Cardiac muscle cell (in vitro differentiated cells and primary cell): Measurements from ENCODE around the gene TBC1D3B. TPM values are rescaled to one million over a fixed set of nuclear protein-coding genes. Genes with fewer than 3 reads are reported as not detected.

ENCODE experiments used
- DNase-seq, 2 donors: peaks; one replicate each; pipeline versions ENCODE4 v3.0.0 to v3.0.0-alpha.2; 2010 to 2017; ENCODE audit warnings: low read depth in 1 of 2, low spot score in 1 of 2
- H3K27ac ChIP-seq: fragments of 200-600 bp; sonication (generic); 2 replicates; pipeline ENCODE4 v1.5.1; 2016
- H3K27me3 ChIP-seq: fragments of 200-600 bp; sonication (generic); 2 replicates; pipeline ENCODE4 v1.6.0; 2016; ENCODE audit warnings: control low read depth
- H3K36me3 ChIP-seq: fragments of 200-600 bp; sonication (generic); 2 replicates; pipeline ENCODE4 v1.5.1; 2016; ENCODE audit warnings: control low read depth
- H3K4me1 ChIP-seq: fragments of 200-600 bp; sonication (generic); 2 replicates; pipeline ENCODE4 v1.8.1; 2017; ENCODE audit warnings: low read depth, mild to moderate bottlenecking, mixed run types
- H3K4me3 ChIP-seq: fragments of 200-600 bp; sonication (generic); 2 replicates; pipeline ENCODE4 v1.5.1; 2016; ENCODE audit warnings: mild to moderate bottlenecking
- H3K9me3 ChIP-seq: fragments of 200-600 bp; sonication (generic); 2 replicates; pipeline ENCODE4 v1.5.1; 2017; ENCODE audit warnings: low read depth, mild to moderate bottlenecking, control low read depth
- polyA plus RNA-seq: library from polyadenylated mRNA; unstranded; fragments of >200 nt; fragmentation: Nextera tagmentation; extraction: Ambion mirVana; gene quantifications from 2 replicates; pipeline ENCODE4 v1.2.1, GENCODE V29; 2016
- total RNA-seq: library from RNA; depleted of rRNA; stranded (reverse); fragments of >200 nt; gene quantifications from 2 replicates; pipeline ENCODE4 v1.2.3, GENCODE V29; 2016
- TF ChIP-seq, protein P1 (sequence below): IDR thresholded peaks from 2 replicates; pipeline ENCODE4 v1.5.1; 2012; ENCODE audit warnings: low read depth, mild to moderate bottlenecking, low read length

Gene TBC1D3B
- total and polyA plus RNA-seq, 2 experiments from 2014 or later = 4.0 to 5.5 TPM

DNA sequence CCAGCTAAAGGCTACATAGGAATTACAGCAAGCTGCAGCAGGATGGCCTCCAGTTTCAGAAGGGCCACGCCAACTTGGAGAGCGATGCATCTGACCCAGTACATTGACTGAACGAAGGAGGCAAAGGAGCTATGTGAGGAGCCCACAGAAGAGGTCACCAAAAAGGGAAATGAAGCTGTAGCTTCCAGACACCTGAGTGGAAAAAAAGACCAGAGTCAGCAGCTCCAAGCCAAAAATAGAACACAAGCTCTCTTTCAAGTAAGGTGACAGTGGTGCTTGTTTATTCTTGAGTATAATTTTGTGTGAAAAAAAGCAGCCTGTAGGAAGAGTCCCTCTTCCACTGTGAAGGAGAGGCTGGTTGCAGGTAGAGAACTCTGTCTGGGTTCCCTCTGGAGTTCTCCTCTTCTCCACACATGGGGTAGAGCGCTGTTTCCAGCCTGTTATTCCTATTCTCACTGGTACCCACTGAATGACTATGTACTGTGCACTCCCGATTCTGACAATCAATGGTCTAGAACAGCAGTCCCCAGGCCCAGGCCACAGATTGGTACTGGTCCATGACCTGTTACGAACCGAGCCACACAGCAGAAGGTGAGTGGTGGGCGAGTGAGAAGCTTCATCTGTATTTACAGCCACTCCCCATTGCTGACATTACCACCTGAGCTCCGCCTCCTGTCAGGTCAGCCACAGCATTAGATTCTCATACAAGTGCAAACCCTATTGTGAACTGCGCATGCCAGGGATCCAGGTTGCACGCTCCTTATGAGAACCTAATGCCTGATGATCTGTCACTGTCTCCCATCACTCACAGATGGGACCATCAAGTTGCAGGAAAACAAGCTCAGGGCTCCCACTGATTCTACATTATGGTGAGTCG lies 57.7 kb downstream of the TBC1D3B start:
- H3K4me1 ChIP-seq = peaks cover 3% of the 10 kb centered on the region
- TF ChIP-seq, protein P1, sequence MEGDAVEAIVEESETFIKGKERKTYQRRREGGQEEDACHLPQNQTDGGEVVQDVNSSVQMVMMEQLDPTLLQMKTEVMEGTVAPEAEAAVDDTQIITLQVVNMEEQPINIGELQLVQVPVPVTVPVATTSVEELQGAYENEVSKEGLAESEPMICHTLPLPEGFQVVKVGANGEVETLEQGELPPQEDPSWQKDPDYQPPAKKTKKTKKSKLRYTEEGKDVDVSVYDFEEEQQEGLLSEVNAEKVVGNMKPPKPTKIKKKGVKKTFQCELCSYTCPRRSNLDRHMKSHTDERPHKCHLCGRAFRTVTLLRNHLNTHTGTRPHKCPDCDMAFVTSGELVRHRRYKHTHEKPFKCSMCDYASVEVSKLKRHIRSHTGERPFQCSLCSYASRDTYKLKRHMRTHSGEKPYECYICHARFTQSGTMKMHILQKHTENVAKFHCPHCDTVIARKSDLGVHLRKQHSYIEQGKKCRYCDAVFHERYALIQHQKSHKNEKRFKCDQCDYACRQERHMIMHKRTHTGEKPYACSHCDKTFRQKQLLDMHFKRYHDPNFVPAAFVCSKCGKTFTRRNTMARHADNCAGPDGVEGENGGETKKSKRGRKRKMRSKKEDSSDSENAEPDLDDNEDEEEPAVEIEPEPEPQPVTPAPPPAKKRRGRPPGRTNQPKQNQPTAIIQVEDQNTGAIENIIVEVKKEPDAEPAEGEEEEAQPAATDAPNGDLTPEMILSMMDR = no peak

DNA sequence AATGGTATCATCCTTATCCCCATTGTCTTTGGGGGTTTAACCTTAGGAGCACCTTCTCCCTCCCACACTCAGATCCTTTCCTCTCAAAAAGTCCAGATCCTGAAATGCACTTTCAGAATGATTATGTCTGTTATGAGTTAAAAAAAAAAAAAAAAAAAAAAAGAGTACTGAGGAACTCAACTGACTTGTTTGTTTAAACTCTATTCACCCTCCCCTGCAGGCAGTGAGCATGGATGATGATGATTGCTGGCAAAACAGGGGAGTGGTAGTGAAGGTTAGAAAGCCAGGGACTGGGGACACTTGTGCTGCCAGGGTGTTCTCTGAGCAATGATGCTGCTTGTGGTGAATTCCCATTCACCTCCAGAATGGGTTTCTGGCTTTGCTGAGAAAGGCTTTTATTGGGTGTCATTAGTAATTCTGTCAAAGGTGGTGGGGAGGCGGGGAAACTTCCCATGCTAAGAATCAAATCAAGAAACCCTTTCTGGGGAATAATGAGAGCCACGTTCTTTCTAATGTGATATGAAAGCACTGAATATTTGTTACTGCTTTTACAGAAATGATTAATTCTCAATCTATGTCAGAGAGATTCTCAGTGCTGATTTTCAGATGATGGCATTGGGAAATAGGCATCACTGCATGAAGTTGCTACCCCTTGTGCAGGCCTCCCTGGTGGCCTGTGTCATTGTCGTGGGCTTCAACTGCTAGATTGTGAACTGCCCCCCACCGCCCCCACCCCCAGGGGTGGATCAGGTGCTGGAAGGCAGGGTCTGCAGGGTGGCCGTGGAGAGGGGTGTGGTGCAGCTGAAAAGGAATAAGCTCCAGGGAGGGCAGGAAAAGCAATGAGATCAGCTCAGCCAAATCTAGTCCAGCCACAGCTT lies 58.7 kb downstream of the TBC1D3B start:
- H3K9me3 ChIP-seq = no peaks in the 10 kb centered on the region
- H3K4me3 ChIP-seq = no peak overlapping the region
- TF ChIP-seq, protein P1 = no peak
- no peak overlapping the region for H3K27ac ChIP-seq
- no peak for DNase-seq
- no peaks in the 10 kb centered on the region for H3K36me3 ChIP-seq
- peaks cover 3% of the 10 kb centered on the region for H3K4me1 ChIP-seq
- H3K27me3 ChIP-seq = peaks cover under 1% of the 10 kb centered on the region

More for the DNA sequence above, 57.7 kb downstream of the TBC1D3B start:
- DNase-seq = no peak
- Histone ChIP-seq H3K9me3 (no peaks in the 10 kb centered on the region), H3K27ac (no peak overlapping the region), H3K4me3 (no peak overlapping the region), H3K36me3 (no peaks in the 10 kb centered on the region), H3K27me3 (peaks cover 3% of the 10 kb centered on the region)

Other genes with a start within 250 kb of the TBC1D3B start
- 0.35 and 6.4 TPM in 2 replicates for gene RDM1, start 245.9 kb downstream of the TBC1D3B start, total RNA-seq
- 2.6 and 17.8 TPM in 2 replicates for gene RDM1, start 245.9 kb downstream of the TBC1D3B start, polyA plus RNA-seq
- not detected in 2 replicates for gene LYZL6, start 232.9 kb downstream of the TBC1D3B start, total RNA-seq
- gene LYZL6, start 232.9 kb downstream of the TBC1D3B start, polyA plus RNA-seq = not detected in 2 replicates
- gene CCL16, start 195.1 kb downstream of the TBC1D3B start, total RNA-seq = not detected in 2 replicates
- not detected in 2 replicates for gene CCL16, start 195.1 kb downstream of the TBC1D3B start, polyA plus RNA-seq
- not detected in 2 replicates for gene CCL14, start 189.9 kb downstream of the TBC1D3B start, total RNA-seq
- not detected in 2 replicates for gene CCL14, start 189.9 kb downstream of the TBC1D3B start, polyA plus RNA-seq
- not detected in 2 replicates for gene CCL15, start 175.1 kb downstream of the TBC1D3B start, total RNA-seq
- gene CCL15, start 175.1 kb downstream of the TBC1D3B start, polyA plus RNA-seq = not detected in 2 replicates
- gene CCL23, start 158.7 kb downstream of the TBC1D3B start, total RNA-seq = not detected in 2 replicates
- gene CCL23, start 158.7 kb downstream of the TBC1D3B start, polyA plus RNA-seq = not detected in 2 replicates
- not detected in 2 replicates for gene CCL18, start 112.4 kb downstream of the TBC1D3B start, total RNA-seq
- not detected in 2 replicates for gene CCL18, start 112.4 kb downstream of the TBC1D3B start, polyA plus RNA-seq
- not detected in 2 replicates for gene CCL3, start 86.5 kb downstream of the TBC1D3B start, total RNA-seq
- not detected in 2 replicates for gene CCL3, start 86.5 kb downstream of the TBC1D3B start, polyA plus RNA-seq
- not detected in 2 replicates for gene CCL4, start 72.8 kb downstream of the TBC1D3B start, total RNA-seq
- not detected in 2 replicates for gene CCL4, start 72.8 kb downstream of the TBC1D3B start, polyA plus RNA-seq
- not detected in 2 replicates for gene CCL3L1, start 20.1 kb upstream of the TBC1D3B start, total RNA-seq
- gene CCL3L1, start 20.1 kb upstream of the TBC1D3B start, polyA plus RNA-seq = 0.24 TPM in 1 of 2 replicates, not detected in the other
- gene CCL4L2, start 34.4 kb upstream of the TBC1D3B start, total RNA-seq = not detected in 2 replicates
- 0.21 TPM in 1 of 2 replicates, not detected in the other for gene CCL4L2, start 34.4 kb upstream of the TBC1D3B start, polyA plus RNA-seq
- gene TBC1D3I, start 87.9 kb upstream of the TBC1D3B start, total RNA-seq = not detected in 2 replicates
- gene TBC1D3I, start 87.9 kb upstream of the TBC1D3B start, polyA plus RNA-seq = not detected in 2 replicates
- 0.32 and 3.6 TPM in 2 replicates for gene TBC1D3G, start 147.2 kb upstream of the TBC1D3B start, total RNA-seq
- 4.5 and 5.9 TPM in 2 replicates for gene TBC1D3G, start 147.2 kb upstream of the TBC1D3B start, polyA plus RNA-seq
- not detected in 2 replicates for gene TBC1D3H, start 211.8 kb upstream of the TBC1D3B start, total RNA-seq
- not detected in 2 replicates for gene TBC1D3H, start 211.8 kb upstream of the TBC1D3B start, polyA plus RNA-seq